Activated CD4-positive, alpha-beta T cell treated with anti-CD3 and anti-CD28 coated beads for 24 hours (primary cell): Measurements from ENCODE around the gene ARHGEF28.

ENCODE experiments used
- DNase-seq, 2 donors: peaks; one replicate each; pipeline ENCODE4 v3.0.0-alpha.2; 2020; ENCODE audit warnings: low read depth in 2 of 2

Gene ARHGEF28, protein sequence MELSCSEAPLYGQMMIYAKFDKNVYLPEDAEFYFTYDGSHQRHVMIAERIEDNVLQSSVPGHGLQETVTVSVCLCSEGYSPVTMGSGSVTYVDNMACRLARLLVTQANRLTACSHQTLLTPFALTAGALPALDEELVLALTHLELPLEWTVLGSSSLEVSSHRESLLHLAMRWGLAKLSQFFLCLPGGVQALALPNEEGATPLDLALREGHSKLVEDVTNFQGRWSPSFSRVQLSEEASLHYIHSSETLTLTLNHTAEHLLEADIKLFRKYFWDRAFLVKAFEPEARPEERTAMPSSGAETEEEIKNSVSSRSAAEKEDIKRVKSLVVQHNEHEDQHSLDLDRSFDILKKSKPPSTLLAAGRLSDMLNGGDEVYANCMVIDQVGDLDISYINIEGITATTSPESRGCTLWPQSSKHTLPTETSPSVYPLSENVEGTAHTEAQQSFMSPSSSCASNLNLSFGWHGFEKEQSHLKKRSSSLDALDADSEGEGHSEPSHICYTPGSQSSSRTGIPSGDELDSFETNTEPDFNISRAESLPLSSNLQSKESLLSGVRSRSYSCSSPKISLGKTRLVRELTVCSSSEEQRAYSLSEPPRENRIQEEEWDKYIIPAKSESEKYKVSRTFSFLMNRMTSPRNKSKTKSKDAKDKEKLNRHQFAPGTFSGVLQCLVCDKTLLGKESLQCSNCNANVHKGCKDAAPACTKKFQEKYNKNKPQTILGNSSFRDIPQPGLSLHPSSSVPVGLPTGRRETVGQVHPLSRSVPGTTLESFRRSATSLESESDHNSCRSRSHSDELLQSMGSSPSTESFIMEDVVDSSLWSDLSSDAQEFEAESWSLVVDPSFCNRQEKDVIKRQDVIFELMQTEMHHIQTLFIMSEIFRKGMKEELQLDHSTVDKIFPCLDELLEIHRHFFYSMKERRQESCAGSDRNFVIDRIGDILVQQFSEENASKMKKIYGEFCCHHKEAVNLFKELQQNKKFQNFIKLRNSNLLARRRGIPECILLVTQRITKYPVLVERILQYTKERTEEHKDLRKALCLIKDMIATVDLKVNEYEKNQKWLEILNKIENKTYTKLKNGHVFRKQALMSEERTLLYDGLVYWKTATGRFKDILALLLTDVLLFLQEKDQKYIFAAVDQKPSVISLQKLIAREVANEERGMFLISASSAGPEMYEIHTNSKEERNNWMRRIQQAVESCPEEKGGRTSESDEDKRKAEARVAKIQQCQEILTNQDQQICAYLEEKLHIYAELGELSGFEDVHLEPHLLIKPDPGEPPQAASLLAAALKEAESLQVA (N-terminal part only)

DNA sequence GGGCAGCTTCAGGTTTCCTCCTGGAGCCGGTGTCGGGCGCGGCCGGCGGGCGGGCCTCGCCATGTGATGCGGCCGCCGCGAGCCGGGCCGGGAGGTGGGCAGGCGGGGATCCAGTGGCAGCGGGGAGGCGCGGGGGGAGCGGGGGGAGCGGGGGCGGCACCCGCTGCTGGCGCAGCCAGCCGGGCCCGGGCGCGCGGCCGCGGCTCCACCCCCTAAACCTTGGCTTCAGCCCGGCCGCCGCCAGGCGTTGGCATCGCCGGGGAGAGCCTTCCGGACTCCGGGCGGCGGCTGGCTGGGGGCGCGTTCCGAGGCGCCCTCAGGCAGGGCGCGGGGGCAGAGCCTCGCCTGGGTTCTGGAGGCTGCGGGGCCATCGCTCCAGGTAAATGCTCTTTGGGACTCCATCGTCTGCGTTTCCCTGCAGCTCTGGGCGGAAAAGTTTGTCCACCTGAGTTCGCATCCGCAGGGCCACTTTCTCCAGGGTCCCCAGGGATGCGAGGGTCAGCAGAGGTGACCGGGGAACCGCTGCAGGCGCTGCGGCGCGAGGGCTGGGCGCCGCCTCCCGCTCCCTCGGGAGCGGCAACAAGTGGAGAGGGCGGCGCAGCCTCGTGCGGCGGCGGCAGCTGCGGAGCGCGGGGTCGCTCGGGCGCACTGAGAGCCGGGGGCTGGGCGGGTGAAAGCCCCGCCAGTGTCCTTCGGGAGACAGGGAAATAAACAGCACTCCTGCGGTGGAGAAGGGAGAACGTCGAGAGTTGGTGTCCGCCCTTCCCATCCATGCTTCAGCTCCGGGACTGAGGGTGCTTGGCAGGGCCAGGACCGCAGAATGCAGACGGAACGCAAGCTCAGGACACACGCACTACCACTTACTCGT is at the start of gene ARHGEF28:
Gene ARHGEF28, plus strand, starts transcription at position 253 of the 868 bp plus-strand sequence. CDS start 58,656 bp downstream, outside the sequence.
- DNase-seq, result peak in 1 of 2 donors; percentile 13

DNA sequence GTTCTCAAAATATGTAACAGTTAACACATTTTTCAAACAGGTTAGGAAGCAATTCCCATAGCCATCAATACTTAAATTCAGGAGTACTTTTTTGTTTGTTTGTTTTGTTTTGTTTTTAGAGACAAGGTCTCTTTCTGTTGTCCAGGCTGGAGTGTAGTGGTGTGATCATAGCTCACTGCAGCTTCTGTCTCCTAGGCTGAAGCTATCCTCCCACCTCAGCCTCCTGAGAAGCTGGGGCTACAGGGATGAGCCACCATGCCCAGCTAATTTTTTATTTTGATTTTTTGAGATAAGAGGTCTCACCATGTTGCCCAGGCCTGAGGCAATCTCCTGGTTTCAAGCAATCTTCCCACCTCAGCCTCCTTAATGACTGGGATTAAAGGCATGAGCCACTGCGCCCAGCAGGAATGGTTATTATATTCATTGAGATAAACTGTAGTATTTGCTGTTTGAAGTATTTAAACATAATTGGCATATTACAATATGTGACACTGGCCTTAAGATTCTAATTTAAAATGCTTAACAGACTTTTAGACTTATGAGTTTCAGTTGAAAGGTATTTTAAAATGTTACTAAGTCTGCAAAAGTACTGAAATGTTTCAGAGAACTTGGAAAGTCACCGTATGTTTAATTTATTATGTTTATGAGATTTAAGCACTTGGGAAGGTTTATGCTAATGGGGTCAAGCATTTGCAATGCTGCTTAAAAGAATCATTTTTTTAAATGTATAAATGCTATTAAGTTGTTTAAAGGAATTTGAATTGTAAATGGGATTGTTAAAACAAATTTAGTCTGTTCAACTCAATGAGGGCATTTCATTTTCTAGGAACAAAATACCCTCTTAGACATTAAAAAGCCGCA is 43.5 kb upstream of the ARHGEF28 start:
- DNase-seq, result no peak

DNA sequence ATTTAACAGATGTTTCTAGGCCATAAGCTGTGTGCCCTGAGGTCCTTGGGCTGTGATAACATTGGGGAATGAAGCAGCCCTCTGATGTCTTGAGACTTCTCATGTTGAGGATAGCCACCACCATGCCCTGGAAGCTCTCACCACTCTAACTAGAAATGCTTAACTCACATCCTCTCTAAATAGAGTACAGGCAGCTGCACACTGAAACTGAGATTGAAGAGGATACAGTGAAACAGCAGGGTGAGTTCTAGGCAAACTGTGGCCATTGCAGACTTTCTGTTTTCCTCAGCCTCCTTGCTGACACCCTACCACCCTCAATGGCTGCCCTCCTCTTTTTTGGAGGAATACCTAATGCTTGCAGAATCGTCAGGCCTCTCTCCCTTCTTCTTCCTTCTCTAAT is 38.1 kb upstream of the ARHGEF28 start:
- no peak for DNase-seq

DNA sequence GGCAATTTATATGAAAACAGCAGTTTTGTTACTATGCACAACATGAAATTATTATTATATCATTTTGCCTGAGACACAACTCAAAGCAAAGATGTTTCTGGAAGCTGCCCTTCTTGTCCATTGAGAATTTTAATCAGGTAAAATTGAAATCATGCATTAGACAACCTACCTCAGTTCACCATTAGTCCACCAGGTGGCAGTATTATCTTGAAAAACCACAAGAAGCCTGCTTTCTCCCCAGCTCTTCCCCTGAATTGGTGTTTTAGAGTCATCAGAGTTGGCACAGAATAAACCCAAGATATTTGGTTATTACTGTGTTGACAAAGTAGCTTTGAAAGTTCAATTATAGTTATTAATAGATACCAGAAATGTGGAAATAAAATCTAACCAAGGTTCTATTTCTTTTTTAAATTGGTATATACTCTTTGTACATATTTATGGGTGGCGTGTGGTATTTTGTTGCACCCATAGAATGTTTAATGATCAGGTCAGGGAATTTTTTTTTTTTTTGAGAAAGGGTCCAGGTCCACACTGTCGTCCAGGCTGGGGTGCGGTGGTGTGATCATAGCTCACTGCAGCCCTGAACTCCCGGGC is 34.8 kb upstream of the ARHGEF28 start:
- peak in 1 of 2 donors; percentile 46 for DNase-seq

DNA sequence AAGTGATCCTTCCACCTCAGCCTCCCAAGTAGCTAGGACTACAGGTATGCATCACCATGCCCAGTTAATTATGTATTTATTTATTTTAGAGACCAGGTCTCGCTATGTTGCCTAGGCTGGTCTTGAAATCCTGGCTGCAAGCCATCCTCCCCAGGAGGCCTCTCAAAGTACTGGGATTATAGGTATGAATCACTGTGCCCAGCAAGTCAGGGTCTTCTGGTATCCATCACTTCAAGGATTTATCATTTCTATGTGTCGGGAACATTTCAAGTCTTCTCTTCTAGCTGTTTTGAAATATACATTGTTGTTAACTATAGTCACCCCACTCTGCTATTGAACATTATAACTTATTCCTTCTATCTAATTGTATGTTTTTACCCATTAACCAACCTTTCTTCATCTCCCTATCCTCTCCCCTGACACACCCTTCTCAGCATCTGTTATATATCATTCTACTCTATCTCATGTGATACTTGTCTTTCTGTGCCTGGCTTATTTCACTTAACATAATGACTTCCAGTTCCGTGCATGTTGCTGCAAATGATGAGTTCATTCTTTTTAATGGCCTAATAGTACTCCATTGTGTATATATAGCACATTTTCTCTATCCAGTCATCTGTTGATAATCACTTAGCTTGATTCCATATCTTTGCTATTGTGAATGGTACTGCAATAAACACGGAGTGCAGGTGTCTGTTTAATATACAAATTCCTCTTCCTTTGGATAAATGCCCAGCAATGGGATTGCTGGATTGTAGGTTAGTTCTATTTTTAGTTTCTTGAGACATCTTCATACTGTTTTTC is 34.1 kb upstream of the ARHGEF28 start:
- DNase-seq, result no peak

DNA sequence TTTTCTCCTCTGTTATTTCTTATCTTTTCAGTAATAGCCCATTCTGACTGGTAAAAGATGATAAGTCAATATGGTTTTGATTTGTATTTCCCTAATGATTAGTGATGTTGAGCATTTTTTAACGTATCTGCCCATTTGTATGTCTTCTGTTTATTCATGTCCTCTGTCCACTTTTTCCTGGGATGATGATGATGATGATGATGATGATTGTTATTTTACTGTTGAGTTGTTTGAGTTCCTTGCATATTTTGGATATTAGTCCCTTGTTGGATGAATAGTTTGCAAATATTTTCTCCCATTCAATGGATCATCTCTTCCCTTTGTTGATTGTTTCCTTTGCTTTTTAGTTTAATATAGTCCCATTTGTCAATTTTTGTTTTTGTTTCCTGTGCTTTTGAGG is 33.4 kb upstream of the ARHGEF28 start:
- no peak for DNase-seq

DNA sequence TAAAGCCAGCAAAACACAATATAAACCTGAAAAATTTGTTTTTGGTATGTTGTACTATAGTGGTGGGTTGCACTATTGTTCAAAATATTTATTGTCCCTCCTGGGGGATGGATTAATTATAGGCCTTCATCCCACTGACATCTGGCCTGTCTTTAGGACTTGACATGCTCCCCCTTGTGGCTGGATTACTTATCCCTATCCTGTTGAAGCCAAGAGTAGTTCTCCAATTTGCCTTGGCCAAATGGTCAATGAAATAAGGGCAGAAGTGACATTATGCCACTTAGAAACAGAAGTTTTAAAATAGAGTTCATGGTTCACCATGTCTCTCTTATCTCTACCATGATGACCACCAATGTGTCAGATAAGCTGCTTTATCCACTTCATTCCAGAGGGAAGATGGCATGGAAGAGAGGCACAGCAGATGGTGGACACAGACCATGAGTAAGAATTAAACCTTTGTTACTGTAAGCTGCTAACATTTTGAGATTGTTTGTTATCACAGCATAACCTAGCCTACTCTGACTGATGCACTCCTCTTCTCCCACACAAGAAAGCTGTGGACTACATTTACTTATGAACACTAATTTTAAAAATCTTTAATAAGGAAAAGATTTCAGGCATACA is 29.2 kb upstream of the ARHGEF28 start:
- no peak for DNase-seq

DNA sequence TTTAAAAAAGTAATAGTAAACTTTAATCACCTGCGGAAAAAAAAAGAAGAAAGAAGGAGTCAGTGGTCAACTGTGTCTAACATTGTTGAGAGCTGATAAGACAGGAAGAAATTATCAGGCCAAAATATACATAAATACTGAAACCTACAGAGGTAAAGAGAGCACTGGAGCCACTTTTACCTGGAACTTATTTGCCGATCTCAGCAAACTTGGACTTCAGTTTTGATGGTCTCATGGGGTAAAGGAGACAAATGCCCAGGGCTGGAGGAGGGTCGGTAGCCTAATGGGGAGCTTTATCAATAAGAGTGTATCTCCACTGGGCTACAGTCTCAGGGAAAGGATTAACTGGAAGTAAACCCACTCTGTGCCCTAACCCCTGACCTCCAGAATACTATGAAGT is 26.6 kb upstream of the ARHGEF28 start:
- no peak for DNase-seq

DNA sequence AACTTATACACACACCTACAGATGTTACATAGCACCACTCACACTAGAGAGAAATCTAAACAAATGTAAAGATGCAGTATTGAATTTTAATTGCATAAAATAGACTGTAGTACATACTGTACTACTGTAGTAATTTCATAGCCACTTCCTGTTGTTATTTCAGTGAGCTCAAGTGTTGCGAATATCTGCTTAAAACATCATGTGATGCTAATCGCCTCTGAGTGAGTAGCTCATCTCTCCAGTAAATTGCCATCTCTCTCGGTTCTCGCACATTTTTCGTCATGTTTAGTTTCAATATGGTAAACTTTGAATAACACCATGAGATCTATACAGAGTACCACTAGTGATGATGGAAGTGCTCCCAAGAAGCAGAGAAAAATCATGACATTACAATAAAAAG is 22.0 kb upstream of the ARHGEF28 start:
- no peak for DNase-seq

DNA sequence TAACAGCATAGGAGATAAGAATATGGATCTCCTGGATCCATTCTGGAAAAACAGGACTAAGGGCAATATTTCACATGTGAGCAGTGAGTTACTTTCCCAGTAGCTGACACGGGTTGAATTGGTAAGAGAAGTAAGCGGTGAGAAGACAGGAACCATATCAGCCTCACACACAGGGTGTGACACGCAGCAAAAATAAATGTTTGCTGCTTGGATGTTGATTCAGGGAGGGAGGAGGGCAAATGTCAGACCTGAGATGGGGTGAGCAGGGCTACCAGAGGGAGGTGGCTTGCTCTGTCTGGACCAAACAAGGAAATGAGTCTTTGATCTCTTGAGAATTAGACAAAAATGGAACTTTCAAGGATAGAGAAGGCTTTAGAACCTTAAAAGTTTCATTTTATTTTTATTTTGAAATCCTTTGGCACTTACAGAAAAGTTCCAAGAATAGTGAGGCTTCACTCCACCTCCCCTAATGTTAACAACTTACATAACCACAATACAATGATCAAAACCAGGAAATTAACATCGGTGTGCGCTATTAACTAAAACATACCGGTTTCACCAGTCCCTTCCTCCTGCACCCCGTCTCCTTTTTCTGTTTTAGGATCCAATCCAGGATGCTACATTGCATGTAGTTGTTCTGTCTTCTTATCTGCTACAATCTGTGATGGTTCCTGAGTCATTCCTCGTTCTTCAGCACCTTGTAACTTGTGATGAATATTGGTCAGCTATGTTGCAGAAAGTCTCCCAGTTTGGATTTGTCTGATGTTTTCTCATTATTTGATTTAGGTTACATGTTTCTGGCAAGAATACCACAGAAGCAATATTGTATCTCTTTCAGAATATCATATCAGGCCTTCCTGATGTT is 20.5 kb upstream of the ARHGEF28 start:
- DNase-seq, result no peak

DNA sequence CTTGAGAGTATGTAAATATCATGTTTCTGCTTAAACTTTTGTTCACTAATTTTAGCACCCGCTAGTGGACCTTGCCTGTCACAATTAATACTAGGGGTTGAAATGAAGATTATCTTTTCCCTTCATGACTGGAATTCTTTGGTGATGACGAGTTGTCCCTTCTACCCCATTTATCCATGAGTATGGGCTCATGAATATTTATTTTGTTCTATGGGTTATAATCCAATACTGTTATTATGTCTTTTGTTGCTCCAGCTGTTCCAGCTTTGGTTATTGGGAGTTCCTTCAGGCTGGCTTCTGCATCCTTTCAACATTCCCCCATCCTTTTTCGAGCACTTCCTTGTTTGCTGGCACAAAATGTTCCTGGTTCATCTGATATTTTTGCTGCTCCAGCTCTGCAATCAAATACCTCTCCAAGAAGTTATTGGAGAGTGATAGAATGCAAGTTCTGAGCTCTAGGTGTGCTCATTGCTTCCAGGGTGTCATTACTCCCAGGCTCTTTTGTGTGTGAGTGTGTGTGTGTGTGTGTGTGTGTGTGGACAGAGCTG is 19.7 kb upstream of the ARHGEF28 start:
- no peak for DNase-seq

DNA sequence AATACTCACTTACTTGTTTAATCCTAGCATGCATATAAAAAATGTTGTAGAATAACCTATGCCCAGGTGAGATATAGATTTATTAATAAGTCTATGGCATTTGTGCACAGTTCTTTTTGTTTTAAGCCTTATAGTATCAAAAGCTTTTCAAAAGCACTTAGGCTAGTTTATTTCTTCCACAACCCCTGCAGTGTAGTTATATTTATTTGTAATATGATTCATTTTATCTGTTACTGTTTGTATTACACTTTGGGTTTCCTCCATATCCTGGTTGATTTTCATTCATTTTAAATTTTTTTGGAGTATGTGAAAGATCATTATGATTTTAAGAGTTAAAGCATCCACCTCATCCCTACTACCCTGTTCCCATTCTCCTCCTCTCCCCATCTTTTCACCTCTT is 18.8 kb upstream of the ARHGEF28 start:
- DNase-seq, result no peak

DNA sequence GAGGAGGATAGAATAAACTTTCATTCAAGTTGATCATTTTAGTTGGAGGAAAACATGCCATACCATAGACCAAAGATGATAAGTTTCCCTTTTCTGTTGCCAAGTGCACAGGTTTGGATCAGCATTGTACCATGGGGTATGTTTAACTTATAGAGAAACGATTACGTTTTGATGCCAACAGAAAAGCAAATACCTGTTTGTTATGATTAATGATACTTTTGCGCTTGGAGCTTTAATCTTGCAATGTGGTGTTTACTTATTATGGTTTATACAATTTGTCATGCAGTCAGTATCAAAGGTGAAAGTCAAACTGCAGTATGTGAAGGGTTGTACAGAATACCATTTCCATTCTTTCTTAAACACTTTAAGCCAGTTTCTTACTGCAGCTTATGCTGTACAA is 13.2 kb upstream of the ARHGEF28 start:
- DNase-seq, result no peak

DNA sequence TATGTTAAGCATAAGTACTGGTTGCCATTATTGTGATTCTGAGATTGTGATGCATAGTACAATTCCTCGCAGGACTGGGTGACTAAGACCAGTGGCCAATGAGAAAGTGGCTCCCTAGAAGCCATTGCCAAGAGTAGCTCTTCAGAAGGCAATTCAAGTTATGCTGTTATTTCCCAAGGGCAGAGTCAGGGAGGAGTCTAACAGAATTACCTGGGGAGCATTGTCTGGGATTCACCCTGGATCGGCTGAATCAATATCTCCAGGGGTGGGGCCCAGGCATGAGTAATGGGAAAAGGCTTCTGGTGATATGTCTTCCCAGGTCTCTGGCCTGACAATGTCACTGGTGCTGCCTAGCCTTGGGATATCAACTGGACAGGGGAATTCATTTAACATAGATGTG is 10.9 kb upstream of the ARHGEF28 start:
- DNase-seq, result no peak

DNA sequence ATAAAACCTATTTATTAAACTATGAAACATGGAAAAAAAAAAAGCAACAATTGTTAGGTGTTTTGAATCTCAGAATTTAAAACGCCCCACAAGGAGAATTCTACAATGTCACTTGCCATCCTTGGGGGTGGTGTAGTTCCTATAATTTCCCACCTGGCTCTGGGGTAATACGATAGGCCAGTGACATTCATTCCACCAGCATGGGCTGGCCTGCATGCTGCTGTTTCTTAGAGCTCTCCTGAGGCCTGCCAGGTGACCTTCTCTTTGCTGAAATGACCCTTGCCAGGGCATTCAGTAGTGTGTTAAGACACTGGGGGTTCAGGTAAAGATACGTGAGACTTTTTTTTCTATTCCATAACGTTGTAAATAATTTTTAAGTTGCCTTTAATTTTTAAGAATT is 10.0 kb upstream of the ARHGEF28 start:
- no peak for DNase-seq

DNA sequence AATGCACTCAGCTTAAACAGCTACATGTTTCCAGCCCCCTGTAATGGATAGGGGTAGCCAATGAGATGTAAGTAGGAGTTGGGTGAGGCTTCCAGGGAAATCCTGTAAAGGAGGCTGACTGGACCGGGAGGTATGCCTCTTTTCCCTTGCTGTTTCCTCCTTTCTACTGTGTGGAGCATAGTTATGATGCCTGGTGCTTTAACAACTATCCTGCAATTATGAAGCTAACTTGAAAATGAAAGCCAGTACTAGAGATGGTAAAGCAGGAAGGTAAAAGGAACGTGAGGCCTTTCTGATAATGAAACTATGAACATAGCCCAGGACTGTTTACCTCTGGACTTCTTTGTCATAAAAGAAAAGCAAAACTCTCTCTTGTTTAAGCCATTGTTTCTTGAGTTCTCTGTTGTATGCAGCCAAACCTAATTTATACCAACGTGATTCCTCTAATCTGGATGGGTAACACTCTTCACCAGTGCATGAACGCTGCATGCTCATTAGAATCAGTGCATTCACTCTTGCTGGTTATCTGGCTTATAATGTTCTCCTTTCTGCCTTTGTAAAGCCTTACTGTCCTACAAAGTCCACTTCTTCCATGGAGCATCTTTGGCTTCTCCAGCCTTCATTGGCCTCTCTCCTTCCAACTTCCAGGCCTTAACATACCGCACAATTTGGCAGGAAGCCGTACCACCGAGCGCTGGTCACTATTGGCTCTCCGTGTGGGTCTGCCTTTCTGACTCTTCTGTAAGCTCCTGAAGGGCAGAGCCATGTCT is 8.3 kb upstream of the ARHGEF28 start:
- no peak for DNase-seq
